CD14-positive monocyte (primary cell): Measurements from ENCODE around the gene PTGES2. TPM values are rescaled to one million over a fixed set of nuclear protein-coding genes. Genes with fewer than 3 reads are reported as not detected.

ENCODE experiments used
- DNase-seq, 3 donors: peaks; one replicate each; pipeline ENCODE4 v3.0.0-alpha.2; 2011 to 2022
- H2AFZ ChIP-seq: 2 replicates; pipeline ENCODE4 v1.6.0; 2012; ENCODE audit warnings: mild to moderate bottlenecking, low read depth, low read length, inconsistent platforms; ENCODE audit not compliant: insufficient read depth, poor library complexity, severe bottlenecking
- H3K27ac ChIP-seq, 2 donors: 1 replicate in 1 of 2; 2 replicates in 1 of 2; pipeline ENCODE4 v1.5.1; 2012 to 2013; ENCODE audit warnings: low read length in 2 of 2, control low read depth in 1 of 2, inconsistent platforms in 1 of 2, low read depth in 1 of 2, mild to moderate bottlenecking in 1 of 2
- H3K27me3 ChIP-seq, 2 donors: one replicate each; pipeline versions ENCODE4 v1.6.0 to v1.6.1; 2011 to 2013; ENCODE audit warnings: low read length in 2 of 2; ENCODE audit not compliant: control insufficient read depth in 2 of 2, insufficient read depth in 2 of 2
- H3K36me3 ChIP-seq, 2 donors: replicated peaks in 1 of 2; 1 replicate in 1 of 2; 2 replicates in 1 of 2; pipeline versions ENCODE4 v1.5.1 to v1.6.1; 2012 to 2013; ENCODE audit warnings: low read length in 2 of 2, control low read depth in 1 of 2, inconsistent platforms in 1 of 2, mild to moderate bottlenecking in 1 of 2; ENCODE audit not compliant: insufficient read depth in 2 of 2, control insufficient read depth in 1 of 2
- H3K4me1 ChIP-seq, 2 donors: 1 replicate in 1 of 2; 2 replicates in 1 of 2; pipeline versions ENCODE4 v1.5.1 to v1.6.1; 2012 to 2013; ENCODE audit warnings: low read length in 2 of 2, control low read depth in 1 of 2, inconsistent platforms in 1 of 2, mild to moderate bottlenecking in 1 of 2, moderate library complexity in 1 of 2; ENCODE audit not compliant: insufficient read depth in 2 of 2, control insufficient read depth in 1 of 2
- H3K4me2 ChIP-seq: replicated peaks from 2 replicates; pipeline ENCODE3; 2012; ENCODE audit warnings: low read length, moderate library complexity, mild to moderate bottlenecking; ENCODE audit not compliant: poor library complexity, severe bottlenecking; ENCODE audit errors: extremely low read depth
- H3K4me3 ChIP-seq, 3 experiments: fragments of 200-600 bp in 1 of 3; sonication (generic) in 1 of 3; replicated peaks in 1 of 3; 1 replicate in 2 of 3; 2 replicates in 1 of 3; pipeline ENCODE4 v1.5.1; 2011 to 2013; ENCODE audit warnings: low read length in 3 of 3, mild to moderate bottlenecking in 3 of 3, control low read depth in 2 of 3, low read depth in 2 of 3, inconsistent platforms in 1 of 3, moderate library complexity in 1 of 3
- H3K79me2 ChIP-seq: 2 replicates; pipeline ENCODE4 v1.6.0; 2012; ENCODE audit warnings: mild to moderate bottlenecking, control low read depth, inconsistent platforms, low read length, moderate library complexity; ENCODE audit not compliant: insufficient read depth
- H3K9ac ChIP-seq: 2 replicates; pipeline ENCODE4 v1.6.0; 2017; ENCODE audit warnings: low read length, mild to moderate bottlenecking; ENCODE audit not compliant: insufficient read depth, poor library complexity, severe bottlenecking
- H3K9me3 ChIP-seq, 2 donors: replicated peaks in 1 of 2; 1 replicate in 1 of 2; 2 replicates in 1 of 2; pipeline versions ENCODE4 v1.5.1 to v1.6.1; 2012 to 2013; ENCODE audit warnings: low read length in 2 of 2, control low read depth in 1 of 2; ENCODE audit not compliant: control insufficient read depth in 1 of 2, insufficient read depth in 1 of 2
- H4K20me1 ChIP-seq: 2 replicates; pipeline ENCODE4 v1.6.0; 2012; ENCODE audit warnings: mild to moderate bottlenecking, low read length, control low read depth, moderate library complexity; ENCODE audit not compliant: insufficient read depth
- H3K27ac Mint-ChIP-seq, 7 donors: one replicate each; pipeline ENCODE4 v1.8.0; 2020; ENCODE audit warnings: mild to moderate bottlenecking in 7 of 7, mixed read lengths in 7 of 7, moderate library complexity in 6 of 7, inconsistent platforms in 2 of 7
- H3K27me3 Mint-ChIP-seq, 3 donors: one replicate each; pipeline ENCODE4 v1.8.0; 2021 to 2022; ENCODE audit warnings: low read depth in 3 of 3, mild to moderate bottlenecking in 3 of 3, mixed read lengths in 3 of 3, moderate library complexity in 3 of 3, inconsistent platforms in 1 of 3
- H3K36me3 Mint-ChIP-seq, 2 donors: one replicate each; pipeline ENCODE4 v1.8.0; 2020; ENCODE audit warnings: mixed read lengths in 2 of 2, inconsistent platforms in 1 of 2, mild to moderate bottlenecking in 1 of 2
- H3K4me1 Mint-ChIP-seq: one replicate; pipeline ENCODE4 v1.8.0; 2020; ENCODE audit warnings: mild to moderate bottlenecking, mixed read lengths
- H3K4me3 Mint-ChIP-seq, 2 donors: one replicate each; pipeline ENCODE4 v1.8.0; 2020; ENCODE audit warnings: mild to moderate bottlenecking in 2 of 2, mixed read lengths in 2 of 2, moderate library complexity in 1 of 2
- H3K9me3 Mint-ChIP-seq, 7 donors: one replicate each; pipeline ENCODE4 v1.8.0; 2020 to 2022; ENCODE audit warnings: mixed read lengths in 7 of 7, mild to moderate bottlenecking in 6 of 7, moderate library complexity in 6 of 7, inconsistent platforms in 2 of 7
- WGBS: methylation state at CpG from one replicate; pipeline ENCODE4 v1.1.5; 2013; ENCODE audit warnings: missing lambda C conversion rate; ENCODE audit not compliant: insufficient coverage; 5-methylcytosine and 5-hydroxymethylcytosine counted together
- intact Hi-C, 2 donors: fragments of 100-400 bp; cut with micrococcal nuclease; formaldehyde crosslinking; loops; one replicate each; pipeline versions ENCODE4 v1.15.0 to v1.15.1; 2023
- polyA plus RNA-seq, 3 donors: library from polyadenylated mRNA; depleted of rRNA in 1 of 3; unstranded in 2 of 3; stranded (reverse) in 1 of 3; fragments of 300-500 nt in 2 of 3; fragments of >200 nt in 1 of 3; fragmentation: Illumina TruSeq in 2 of 3; gene quantifications; 1 replicate in 2 of 3; 2 replicates in 1 of 3; pipeline ENCODE4 v1.2.3, GENCODE V29; 2012 to 2021
- TF ChIP-seq, protein P1 (sequence below): fragments of 200-600 bp; IDR thresholded peaks from one replicate; pipeline ENCODE4 v1.8.0; 2022; ENCODE audit warnings: antibody characterized with exemption, mild to moderate bottlenecking

The PTGES2 gene
- polyA plus RNA-seq, 3 donors, result 42.0 to 71.5 (median 49.4) TPM

DNA sequence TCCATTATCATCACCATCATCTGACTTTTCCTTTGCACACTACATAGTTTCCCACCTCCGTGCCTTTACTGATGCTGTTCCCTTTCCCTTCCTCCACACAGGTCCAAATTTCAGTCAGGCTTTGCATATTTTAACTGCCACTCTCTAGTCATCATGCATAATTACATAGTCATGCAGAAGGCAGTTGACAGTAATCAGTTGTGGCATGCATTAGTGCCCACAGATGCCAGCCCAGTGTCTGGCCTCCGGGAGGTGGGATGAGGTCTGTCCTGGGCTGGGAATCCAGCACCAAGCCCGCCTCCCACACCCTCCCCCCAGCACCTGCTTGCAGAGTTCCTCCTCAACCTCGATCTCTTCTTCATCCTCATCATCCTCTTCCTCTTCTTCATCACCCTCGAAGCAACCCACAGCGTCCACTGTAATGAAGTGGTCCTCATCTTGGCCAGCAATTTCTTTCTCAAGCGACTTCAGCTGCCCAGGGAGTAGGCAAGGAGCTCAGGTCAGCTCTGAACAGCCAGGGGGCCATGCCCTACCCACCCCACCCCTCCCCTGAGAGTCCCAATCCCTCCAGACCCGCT lies 41.3 kb upstream of the PTGES2 start:
- no peak overlapping the region for H2AFZ ChIP-seq
- H3K4me2 ChIP-seq, result no peak overlapping the region
- no peaks in the 10 kb centered on the region for H3K79me2 ChIP-seq
- no peak overlapping the region for H3K4me3 Mint-ChIP-seq
- peaks cover 57 to 82% of the 10 kb centered on the region in 2 donors for H3K36me3 Mint-ChIP-seq
- WGBS, result 92% methylated on average over 4 of the region's 8 CpGs
- H3K36me3 ChIP-seq, result peaks cover 59 to 60% of the 10 kb centered on the region in 2 donors
- TF ChIP-seq, protein P1, sequence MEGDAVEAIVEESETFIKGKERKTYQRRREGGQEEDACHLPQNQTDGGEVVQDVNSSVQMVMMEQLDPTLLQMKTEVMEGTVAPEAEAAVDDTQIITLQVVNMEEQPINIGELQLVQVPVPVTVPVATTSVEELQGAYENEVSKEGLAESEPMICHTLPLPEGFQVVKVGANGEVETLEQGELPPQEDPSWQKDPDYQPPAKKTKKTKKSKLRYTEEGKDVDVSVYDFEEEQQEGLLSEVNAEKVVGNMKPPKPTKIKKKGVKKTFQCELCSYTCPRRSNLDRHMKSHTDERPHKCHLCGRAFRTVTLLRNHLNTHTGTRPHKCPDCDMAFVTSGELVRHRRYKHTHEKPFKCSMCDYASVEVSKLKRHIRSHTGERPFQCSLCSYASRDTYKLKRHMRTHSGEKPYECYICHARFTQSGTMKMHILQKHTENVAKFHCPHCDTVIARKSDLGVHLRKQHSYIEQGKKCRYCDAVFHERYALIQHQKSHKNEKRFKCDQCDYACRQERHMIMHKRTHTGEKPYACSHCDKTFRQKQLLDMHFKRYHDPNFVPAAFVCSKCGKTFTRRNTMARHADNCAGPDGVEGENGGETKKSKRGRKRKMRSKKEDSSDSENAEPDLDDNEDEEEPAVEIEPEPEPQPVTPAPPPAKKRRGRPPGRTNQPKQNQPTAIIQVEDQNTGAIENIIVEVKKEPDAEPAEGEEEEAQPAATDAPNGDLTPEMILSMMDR, result no peak
- intact Hi-C loops, result no loop called here
- H4K20me1 ChIP-seq, result no peaks in the 10 kb centered on the region
- no peak overlapping the region for H3K4me3 ChIP-seq
- H3K27me3 ChIP-seq, result no peaks in the 10 kb centered on the region
- H3K4me1 Mint-ChIP-seq, result no peaks in the 10 kb centered on the region
- no peak overlapping the region for H3K9ac ChIP-seq
- H3K27ac ChIP-seq, result no peak overlapping the region
- no peak overlapping the region for H3K27ac Mint-ChIP-seq
- no peaks in the 10 kb centered on the region for H3K9me3 ChIP-seq
- no peak for DNase-seq
- no peaks in the 10 kb centered on the region for H3K4me1 ChIP-seq
- no peaks in the 10 kb centered on the region for H3K27me3 Mint-ChIP-seq
- H3K9me3 Mint-ChIP-seq, result no peaks in the 10 kb centered on the region

GRCh38 chr9:128167209-128167608 lies 39.7 kb upstream of the PTGES2 start:
- no peak overlapping the region for H3K4me3 ChIP-seq
- WGBS, result 100% methylated on average over 2 of the region's 4 CpGs
- no peak overlapping the region for H3K9ac ChIP-seq
- intact Hi-C loops, result no loop called here
- no peaks in the 10 kb centered on the region for H3K79me2 ChIP-seq
- TF ChIP-seq, protein P1, result no peak
- DNase-seq, result no peak
- Mint-ChIP-seq H3K36me3 (peaks cover 59 to 84% of the 10 kb centered on the region in 2 donors), H3K9me3 (no peaks in the 10 kb centered on the region), H3K27me3 (peaks cover 0 to 5% (median 0%) of the 10 kb centered on the region in 3 donors), H3K4me3 (no peak overlapping the region), H3K27ac (peak overlapping the region in 2 of 7 donors; percentile 38 to 74), H3K4me1 (peaks cover 2% of the 10 kb centered on the region)
- H3K4me1 ChIP-seq, result no peaks in the 10 kb centered on the region
- H3K36me3 ChIP-seq, result peaks cover 64 to 74% of the 10 kb centered on the region in 2 donors
- no peaks in the 10 kb centered on the region for H3K27me3 ChIP-seq
- H3K27ac ChIP-seq, result no peak overlapping the region
- H2AFZ ChIP-seq, result no peak overlapping the region
- H4K20me1 ChIP-seq, result no peaks in the 10 kb centered on the region
- H3K4me2 ChIP-seq, result no peak overlapping the region
- H3K9me3 ChIP-seq, result no peaks in the 10 kb centered on the region
